Measurements from ENCODE around the gene GREB1L.

GREB1L gene

DNA sequence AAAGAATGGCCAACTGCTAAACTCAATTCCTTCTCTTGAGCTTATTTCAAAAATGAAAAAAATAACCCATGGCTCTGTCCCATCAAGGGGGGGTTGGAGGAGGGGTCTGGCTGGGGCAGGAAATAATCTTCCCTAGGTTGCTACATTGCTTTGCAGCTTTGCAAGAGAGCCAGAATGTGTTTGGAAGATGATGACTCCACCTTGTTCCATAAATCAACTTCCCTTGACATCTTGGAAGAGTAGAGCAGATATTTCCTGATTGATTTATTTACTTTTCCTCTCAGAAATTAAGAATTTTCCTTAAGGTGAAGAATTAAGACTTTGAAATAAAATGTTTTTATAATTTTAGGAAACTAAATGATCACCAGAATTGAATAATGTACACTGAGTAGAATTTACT is 317.2 kb downstream of the GREB1L start:
- no peak for TF ChIP-seq CTCF (conservative IDR thresholded peaks at IDR 0.05)
- H3K27ac ChIP-seq = no peak overlapping the region

DNA sequence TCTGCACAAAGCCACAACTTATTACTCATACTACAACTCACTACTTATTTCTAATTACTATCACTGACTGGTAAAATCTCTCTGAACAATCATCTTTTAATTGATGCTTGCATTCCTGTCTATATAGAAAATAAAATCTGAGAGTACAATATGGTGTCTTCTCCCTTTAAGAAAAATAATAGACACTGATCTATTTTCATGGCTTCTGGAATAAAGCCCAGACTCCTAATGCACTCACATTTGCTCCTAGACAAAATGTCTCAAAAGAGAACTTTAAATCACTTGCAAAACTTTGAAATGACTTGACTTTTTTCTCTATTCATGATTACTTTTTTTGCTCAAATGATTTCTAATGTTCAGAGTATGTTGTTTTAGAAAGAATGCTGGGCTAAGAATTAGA is 329.7 kb downstream of the GREB1L start:
- TF ChIP-seq CTCF (conservative IDR thresholded peaks at IDR 0.05) = no peak
- H3K27ac ChIP-seq = no peak overlapping the region

Data from VCaP (cell line).